Skin epidermis (tissue), 12 donors: Measurements from ENCODE around the gene SUFU.
A peak's percentile ranks its signal among the peaks of the same experiment; 100 is the strongest.

ENCODE experiments used
- H3K27ac ChIP-seq, 21 experiments: fragments of 200-600 bp; sonication (generic) in 11 of 21; one replicate each; pipeline ENCODE4 v1.5.0; 2020; ENCODE audit warnings: mild to moderate bottlenecking in 3 of 21, inconsistent platforms in 2 of 21, moderate library complexity in 2 of 21
- H3K4me3 ChIP-seq, 7 experiments: fragments of 200-600 bp; sonication (generic) in 2 of 7; one replicate each; pipeline ENCODE4 v1.5.0; 2020; ENCODE audit warnings: inconsistent platforms in 2 of 7, mild to moderate bottlenecking in 2 of 7, moderate library complexity in 1 of 7

Gene SUFU

DNA sequence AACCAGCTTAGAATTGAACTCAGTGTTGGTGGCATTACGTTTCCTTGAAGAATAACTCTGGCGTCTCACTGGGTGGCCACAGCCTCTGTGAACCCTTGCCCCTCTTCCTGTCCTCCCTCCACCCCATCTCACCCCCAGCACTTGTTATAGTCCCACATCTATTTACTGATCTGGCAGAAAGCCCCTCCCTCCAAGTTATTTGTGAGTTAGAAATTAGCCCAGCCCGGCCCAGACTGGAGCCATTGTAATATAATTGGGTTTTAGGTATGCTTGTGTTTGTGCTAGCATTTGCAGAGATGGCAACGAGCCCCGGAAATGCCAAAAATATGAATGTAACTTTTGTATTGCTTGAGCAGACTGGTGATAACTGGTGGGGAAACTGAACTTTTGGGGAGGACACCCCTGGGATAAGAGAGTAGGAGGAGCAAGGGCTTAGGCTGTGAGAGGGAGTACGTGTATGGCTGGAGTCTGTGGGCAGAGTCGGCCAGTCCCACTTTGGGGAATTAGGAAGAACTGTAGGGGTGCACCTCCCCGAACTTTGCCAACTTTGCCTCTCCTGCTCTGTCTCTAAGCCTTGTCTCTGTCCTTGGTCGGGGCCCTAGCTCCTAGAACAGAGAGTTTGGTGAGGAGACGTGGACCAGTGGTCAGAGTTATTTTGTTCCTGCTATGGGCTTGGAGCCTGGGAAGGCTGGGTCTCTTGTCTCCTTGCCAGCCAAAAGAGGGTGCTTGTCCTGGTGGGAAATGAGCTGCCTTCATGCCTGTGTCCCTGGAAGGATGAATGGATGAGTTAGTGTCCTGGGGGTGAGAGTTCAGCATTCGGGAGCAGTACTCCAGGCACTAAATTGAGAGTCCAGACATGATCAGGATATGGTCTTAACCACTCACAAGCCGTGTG, 121.2 kb downstream of the SUFU start:
- Histone ChIP-seq H3K27ac (peak overlapping the region in 8 of 21 experiments; percentile 9 to 96 (median 80)), H3K4me3 (no peak overlapping the region)

DNA sequence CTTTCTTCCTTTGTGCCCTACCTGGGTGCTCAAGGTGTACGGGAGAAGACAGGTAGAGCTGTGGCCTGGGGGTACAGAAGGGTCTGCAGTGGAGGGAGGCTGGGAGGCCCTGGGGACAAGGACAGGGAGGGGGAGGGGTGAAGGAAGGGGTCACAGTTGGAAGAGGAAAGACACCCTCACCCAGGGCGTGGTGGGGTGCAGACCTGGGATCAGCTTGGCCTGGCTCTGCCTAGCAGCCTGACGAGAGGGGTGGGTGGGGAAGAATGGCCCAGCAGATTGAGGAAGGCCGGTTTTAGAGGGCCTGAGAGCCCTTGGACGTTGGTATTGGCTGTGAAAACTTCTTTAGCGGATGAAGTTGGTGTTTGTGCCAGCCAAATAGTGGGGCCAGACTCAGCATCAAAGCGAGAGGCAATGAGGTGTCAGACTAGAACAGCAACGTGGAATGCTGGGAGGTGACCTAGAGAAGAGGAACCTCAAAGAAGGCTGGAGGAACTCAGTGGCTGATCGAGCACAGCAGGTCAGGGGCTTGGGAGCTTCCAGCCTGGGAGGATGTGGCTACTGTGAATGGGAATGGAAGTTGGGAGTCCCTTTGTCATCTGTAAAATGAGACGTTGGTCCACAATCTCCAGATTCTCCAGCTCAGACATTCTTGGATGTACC, 122.4 kb downstream of the SUFU start:
- no peak overlapping the region for H3K4me3 ChIP-seq
- H3K27ac ChIP-seq: peak overlapping the region in 14 of 21 experiments; percentile 23 to 96 (median 82)

- Histone ChIP-seq H3K27ac (peak overlapping the region in 20 of 21 experiments; percentile 12 to 96 (median 80)), H3K4me3 (no peak overlapping the region)
Observed at GRCh38 chr10:102627291-102627735, 123.5 kb downstream of the SUFU start.

GRCh38 chr10:102627736-102628293, 124.0 kb downstream of the SUFU start:
- H3K27ac ChIP-seq: peak overlapping the region in 20 of 21 experiments; percentile 12 to 96 (median 80)
- H3K4me3 ChIP-seq: no peak overlapping the region

DNA sequence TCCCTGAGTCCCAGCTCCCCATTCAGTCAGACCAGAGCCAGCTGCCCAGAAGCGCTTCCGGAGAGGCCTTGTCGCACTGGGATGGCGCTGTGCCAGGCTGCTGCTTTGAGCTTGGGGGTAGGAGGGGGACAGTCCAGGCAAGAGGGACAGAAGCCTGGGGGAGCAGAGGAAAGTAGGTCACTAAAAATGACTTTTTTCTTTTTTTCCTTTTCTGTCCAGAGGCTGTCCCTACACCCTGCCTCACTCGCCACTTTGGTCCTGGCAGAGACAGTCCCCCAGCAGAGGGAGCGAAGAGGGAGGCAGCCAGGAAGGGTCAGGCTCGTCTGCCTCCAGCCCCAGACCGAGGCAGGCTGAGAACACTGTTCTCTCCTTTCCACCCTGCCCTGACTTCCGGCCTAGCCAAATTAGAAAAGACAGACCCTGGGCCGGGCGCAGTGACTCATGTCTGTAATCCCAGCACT, 124.7 kb downstream of the SUFU start:
- peak overlapping the region in 20 of 21 experiments; percentile 12 to 96 (median 80) for H3K27ac ChIP-seq
- no peak overlapping the region for H3K4me3 ChIP-seq

DNA sequence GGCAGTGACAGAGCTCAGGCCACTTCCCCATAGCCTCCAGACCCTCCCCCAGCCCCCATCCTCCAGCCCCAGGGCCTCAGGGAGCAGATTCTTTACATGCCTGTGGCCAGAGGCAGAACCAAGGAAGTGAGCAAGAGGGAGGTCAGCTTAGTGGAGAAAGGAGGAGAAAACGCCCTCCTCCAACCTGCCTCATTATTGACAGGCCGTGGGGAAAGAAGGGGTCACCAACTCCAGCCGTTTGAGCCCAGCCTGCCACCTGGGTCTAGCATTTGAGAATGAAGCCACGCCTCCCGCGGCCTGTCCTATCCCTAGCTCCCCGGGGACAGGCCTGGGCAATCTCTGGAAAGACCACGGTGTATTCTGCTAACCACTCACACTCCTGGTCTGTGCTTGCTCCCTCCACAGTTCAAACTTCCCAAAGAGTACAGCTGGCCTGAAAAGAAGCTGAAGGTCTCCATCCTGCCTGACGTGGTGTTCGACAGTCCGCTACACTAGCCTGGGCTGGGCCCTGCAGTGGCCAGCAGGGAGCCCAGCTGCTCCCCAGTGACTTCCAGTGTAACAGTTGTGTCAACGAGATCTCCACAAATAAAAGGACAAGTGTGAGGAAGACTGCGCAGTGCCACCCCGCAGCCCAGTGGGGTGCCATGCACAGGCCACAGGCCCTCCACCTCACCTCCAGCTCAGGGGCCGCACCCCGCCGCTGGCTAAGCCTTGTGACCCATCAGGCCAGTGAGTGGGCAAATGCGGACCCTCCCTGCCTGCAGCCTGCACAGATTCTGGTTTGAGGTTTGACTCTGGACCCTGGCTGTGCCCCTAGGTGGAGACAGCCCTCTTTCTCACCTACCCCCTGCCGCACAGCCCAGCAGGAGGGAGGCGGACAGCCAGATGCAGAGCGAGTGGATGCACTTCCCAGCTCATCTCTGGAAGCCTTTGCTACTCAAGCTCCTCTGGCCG, 126.2 kb downstream of the SUFU start:
- Histone ChIP-seq H3K4me3 (no peak overlapping the region), H3K27ac (peak overlapping the region in 16 of 21 experiments; percentile 2 to 96 (median 64))

DNA sequence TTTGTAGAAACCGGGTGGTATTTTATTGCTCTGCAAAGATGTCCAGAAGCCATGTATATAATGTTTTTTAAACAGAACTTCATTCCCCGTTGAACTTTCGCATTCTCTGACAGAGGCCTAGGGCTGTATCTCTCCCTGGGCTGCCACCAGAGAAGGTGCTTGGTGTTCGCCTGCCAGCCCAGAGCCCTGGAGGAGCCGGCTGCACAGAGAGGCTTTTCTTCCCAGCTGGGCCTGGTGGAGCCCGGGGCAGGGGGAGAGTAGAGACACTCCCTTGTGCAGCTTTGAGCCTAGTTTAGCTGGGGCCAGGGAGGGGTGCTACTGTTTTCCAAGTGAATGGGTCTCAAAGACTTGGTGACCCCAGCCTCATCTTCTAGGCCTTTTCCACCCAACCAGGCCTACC, 126.9 kb downstream of the SUFU start:
- Histone ChIP-seq H3K27ac (peak overlapping the region in 7 of 21 experiments; percentile 2 to 88 (median 49)), H3K4me3 (no peak overlapping the region)

GRCh38 chr10:102631525-102632393, 128.0 kb downstream of the SUFU start:
- Histone ChIP-seq H3K27ac (peak overlapping the region in 17 of 21 experiments; percentile 49 to 88 (median 74)), H3K4me3 (no peak overlapping the region)

DNA sequence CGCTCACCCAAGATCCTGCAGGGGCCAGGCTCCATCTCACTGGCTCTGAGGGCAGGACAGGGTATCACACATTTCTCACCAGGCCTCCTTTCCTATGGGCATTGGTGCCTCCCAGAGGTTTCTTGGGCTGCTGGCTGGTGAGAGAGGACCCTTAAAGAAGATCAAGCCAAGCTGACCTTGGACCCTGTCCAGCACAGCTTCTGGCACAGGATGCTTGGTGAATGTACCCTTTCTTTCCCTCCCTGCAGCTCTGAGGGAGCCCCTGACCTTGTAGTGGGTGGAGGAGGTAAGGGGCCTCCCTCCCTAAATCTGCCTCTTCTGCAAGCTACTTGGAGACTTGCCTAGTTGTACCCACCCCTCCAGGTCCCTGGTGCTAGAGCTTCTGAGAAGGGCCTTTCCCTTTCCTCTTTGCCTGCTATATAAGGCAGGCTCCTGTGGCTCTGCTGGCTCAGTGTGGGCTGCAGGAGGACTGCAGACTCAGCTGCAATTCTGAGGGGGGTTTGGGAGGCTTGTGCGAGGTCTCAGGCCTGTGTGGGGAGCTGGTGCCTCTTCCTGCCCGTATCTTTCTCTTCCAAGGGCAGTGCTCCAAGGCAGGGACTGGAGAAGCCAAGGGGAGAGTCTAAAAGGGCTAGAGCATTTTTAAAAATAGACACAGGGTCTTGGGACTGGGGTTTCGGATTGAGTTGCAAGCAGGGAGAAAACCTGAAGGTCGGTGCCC, 128.8 kb downstream of the SUFU start:
- H3K27ac ChIP-seq: peak overlapping the region in 19 of 21 experiments; percentile 15 to 88 (median 72)
- H3K4me3 ChIP-seq: no peak overlapping the region

GRCh38 chr10:102633287-102633686, 129.5 kb downstream of the SUFU start:
- peak overlapping the region in 20 of 21 experiments; percentile 5 to 88 (median 72) for H3K27ac ChIP-seq

DNA sequence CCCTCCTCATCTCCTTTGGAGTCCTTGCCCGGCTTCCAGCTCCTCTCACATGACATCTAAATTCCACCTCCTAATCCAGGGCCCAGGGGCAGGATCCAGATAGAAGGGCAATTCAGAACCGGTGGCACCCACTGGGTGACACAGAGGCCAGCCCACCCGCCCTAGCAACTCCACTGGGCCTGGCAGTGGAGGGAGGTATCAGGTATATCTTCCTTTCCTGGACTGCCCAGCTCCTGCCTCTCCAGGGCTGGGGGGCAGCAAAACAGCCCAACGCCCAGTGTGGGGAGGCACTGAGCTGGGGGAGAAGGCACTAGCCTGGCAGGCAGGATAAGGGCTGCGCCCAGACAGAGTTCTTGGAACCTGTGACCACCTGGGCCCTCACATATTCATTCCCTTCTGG, 130.1 kb downstream of the SUFU start:
- Histone ChIP-seq H3K4me3 (no peak overlapping the region), H3K27ac (peak overlapping the region in 20 of 21 experiments; percentile 5 to 88 (median 72))

More at GRCh38 chr10:102633287-102633686, 129.5 kb downstream of the SUFU start:
- no peak overlapping the region for H3K4me3 ChIP-seq

DNA sequence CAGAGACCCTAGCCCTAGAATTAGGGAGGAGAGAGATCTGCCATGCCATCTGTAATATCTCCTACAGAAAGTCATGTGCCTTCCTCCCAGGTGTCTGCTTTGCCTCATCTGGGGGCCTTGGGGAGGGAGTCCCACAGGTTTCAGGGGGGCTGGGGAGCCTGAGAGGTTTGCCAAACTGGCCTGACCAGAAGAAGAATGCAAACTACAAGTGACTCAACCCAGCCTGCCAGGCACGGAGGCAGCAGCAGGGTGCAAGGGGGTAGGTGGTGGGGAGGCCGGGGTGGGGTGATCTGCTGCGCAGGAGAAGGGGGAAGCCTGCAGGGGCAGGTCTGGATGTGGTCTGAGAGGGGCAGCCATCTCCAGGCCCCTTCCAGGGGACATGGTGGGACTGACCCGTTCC, 130.9 kb downstream of the SUFU start:
- H3K4me3 ChIP-seq: no peak overlapping the region
- peak overlapping the region in 12 of 21 experiments; percentile 1 to 88 (median 45) for H3K27ac ChIP-seq

DNA sequence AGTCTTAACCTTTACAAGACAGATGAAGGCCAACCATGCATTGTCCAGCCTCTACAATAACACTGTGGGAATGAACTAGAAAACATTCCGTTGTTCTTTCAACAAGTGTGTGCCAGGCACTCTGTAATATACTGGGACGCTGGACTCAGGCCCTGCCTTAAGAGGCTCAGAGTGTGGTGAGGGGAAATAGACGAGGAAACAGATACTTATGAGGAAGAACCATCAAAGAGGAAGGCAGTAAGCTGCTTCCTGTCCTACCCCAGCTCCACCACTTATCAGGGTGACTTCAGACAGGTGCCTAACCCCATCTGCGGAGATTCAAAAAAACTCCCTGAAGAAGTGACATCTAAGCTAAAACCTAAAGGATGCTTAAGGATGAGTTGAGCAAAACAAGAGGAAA, 131.6 kb downstream of the SUFU start:
- Histone ChIP-seq H3K4me3 (no peak overlapping the region), H3K27ac (peak overlapping the region in 9 of 21 experiments; percentile 0 to 88 (median 31))

- H3K4me3 ChIP-seq: no peak overlapping the region
Observed at GRCh38 chr10:102639537-102639936, 135.8 kb downstream of the SUFU start.

GRCh38 chr10:102641402-102641801, 137.6 kb downstream of the SUFU start:
- Histone ChIP-seq H3K4me3 (peak overlapping the region; percentile 51 to 95 (median 61)), H3K27ac (peak overlapping the region in 20 of 21 experiments; percentile 26 to 100 (median 98))

More at GRCh38 chr10:102639537-102639936, 135.8 kb downstream of the SUFU start:
- no peak overlapping the region for H3K27ac ChIP-seq

DNA sequence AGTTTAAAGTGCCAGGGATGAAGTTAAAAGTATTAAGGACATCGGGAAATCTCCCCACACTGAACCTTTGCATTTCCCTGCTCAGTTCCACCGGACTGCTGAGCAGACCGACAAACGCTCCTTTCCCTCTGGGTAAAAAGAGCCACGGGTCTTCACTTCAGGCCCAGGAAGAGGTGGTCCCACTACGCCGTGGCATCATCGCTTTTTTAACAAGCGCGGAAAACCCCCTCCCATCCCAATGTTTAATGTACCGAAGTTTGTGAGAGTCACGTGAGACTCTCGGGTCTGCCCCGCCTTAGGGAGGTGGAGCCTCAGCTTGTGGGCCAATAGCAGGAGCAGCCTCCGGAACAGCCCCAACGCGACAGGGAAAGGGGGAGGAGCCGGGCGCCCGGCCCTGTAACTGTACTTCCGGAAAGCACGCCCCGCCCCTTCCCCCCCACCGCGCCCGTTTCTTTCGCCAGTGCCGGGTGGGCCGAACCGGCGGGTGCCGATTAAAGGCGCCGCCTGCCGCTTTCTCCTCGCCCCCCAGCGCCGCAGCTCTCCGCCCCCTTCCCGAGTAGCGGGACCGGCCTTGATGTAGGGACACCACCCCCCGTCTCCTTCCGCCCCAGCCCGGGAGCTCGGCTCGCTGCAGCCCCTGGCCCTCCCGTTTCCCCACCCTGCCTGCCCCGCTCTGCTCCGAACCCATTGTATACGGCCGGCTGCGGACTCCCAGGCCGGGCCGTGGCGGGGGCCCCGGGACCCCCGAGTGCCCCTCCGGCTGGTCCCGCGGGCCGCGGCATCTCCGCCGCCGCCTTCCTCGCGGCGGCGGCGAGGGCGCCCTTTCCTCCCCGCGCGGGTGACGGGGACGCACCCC, 138.3 kb downstream of the SUFU start:
- H3K27ac ChIP-seq: peak overlapping the region; percentile 81 to 100 (median 97)
- H3K4me3 ChIP-seq: peak overlapping the region; percentile 51 to 95 (median 61)
